SHP77 (cell line): ENCODE measurements around the gene ELP4.

Experiments
- DNase-seq, 2 experiments: peaks; one replicate each; lab custom pipeline; 2025; lab: John Stamatoyannopoulos, UW

ELP4 gene

DNA sequence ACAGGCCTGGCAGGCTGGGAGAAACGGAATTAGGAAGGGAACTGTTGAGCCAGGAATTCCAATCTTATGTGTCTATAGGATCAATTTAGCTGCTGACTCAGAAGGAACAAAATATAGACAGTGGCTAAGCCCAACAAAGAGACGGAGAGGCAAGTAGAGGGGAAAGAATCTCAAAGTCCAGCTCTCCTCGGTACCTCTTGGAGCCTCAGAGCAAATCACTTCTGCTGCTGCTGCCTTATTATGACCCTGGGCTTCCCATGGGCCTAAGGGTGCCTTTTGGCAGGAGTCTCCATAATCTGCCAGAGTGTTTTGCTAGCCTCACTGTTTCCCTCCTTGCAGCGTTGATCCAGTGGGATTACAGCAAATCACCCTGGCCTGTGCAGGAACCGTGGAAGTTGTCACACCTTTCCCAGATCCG lies 269.8 kb downstream of the ELP4 start:
- no peak for DNase-seq

DNA sequence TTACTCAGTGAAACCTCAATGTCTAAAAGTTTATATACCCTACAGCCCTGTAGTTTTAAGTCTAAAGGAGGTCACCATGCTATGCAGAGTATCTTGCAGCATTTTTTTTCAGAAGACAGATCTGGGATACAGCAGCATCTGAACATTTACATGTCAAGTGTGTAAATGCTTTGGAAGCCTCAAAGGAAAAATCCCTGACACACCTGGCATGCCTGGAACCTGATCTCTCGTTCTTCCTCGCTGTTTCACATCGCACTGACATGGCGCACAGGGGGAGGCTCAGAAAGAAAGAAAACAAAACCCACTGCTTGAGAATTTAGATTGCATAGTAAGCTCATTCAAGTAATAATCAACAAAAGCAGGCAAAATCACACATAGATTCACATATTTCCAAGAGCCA lies 270.5 kb downstream of the ELP4 start:
- DNase-seq: no peak

GRCh38 chr11:31780480-31780971 lies 271.0 kb downstream of the ELP4 start:
- DNase-seq: no peak

DNA sequence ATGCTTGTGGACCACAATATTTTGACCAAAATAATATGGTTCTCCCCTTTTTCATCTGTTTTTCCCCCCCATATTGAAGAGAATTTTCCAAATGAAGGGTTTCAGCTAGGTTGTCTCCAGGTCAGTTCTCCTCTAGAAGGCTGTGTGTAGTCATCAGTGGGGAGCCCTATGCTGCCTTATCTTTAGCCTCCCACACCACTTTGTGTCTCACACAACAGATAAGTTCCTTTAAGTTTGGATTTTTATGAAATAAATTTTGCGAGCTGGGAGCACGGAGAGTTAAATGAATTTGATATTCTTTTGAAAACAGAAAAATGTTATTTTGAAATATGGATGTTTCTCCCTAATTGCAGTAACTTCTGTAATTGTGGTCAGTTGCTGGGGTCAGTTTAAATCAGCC lies 272.7 kb downstream of the ELP4 start:
- no peak for DNase-seq

GRCh38 chr11:31783252-31783651 lies 273.7 kb downstream of the ELP4 start:
- no peak for DNase-seq

- no peak for DNase-seq
Measured at GRCh38 chr11:31784611-31785010, 275.0 kb downstream of the ELP4 start.

DNA sequence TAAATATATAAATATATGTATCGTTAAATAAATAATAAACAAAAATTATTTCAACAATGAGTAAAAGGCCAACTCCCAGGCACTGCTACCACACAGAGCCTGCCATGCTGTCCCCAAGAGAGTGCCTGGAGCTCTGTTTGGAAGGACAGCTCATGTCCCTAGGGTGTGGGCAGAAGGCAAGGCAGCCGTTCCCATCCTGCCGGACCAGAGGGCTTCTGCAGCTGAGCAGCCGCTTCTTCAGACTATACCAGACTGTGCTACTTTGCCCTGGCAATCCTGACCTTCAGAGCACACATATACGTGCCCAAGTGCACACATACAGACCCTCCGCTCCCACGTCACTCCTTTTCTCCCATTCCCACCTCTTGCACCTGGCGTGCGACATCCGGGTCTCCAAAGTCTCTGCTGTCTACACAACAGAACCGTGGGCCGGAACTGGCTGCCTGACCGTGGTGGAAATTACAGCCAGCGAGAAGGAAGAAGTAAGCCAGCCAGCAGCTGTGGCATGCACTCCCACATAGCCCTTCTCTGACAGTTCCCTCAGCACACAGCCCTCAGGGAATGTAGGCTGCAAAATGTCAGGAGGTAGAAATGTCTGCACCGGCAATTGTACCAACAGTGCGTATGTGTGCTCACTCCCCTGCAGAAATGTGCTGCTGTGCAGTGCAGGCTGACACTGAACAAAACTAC lies 277.6 kb downstream of the ELP4 start:
- no peak for DNase-seq

DNA sequence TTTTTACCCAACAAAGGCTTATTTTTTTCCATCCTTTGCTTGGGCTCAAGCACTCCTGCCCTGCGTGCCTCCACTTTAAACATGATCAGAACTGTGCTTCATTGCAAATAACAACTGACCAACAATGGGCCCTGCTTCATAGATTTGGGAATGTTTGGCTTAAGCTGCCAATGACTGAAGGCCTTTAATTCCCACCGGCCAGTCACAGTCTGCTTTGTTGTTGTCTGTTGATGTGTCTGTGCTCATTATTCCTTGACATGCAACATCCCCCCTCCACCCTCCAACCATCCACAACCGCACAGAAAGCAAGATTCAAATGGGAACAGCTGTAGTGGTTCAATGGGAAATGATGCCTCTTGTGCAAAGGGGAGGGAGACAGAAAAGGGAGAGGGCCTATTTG lies 278.5 kb downstream of the ELP4 start:
- DNase-seq: no peak

DNA sequence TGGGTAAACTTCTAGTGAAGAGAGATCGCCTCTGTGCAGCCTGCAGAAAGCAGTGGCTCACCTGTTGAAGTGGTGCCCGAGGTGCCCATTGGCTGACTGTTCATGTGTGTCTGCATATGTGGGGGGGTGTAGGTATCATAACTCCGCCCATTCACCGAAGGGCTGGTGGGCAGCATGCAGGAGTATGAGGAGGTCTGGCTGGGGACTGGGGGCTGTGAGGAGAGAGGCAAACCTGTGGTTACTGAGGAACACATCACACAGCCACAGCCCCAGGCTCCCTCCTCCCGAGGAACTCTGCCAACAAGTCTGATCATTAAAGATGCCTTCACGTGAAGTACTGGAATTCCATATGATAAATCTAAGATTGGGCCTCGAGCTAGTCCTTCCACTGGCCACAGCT lies 281.1 kb downstream of the ELP4 start:
- no peak for DNase-seq

DNA sequence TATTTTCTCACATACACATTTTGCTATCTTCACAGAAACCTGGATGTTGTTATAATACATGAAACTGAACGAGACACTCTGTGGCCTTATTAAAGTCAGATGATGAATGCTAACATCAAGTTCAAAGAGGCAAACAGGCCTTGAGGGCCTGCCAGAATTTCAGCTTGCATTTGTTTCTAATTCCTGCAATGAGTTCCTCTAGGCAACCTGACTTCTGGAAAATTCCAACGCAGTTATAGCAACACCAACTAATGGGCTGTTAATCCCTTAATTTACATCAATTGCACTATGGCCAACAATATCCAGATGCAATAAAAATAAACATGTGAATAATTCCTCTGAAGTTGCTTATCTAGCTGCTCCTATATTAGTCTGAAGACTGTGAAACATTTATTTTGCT lies 282.5 kb downstream of the ELP4 start:
- no peak for DNase-seq

DNA sequence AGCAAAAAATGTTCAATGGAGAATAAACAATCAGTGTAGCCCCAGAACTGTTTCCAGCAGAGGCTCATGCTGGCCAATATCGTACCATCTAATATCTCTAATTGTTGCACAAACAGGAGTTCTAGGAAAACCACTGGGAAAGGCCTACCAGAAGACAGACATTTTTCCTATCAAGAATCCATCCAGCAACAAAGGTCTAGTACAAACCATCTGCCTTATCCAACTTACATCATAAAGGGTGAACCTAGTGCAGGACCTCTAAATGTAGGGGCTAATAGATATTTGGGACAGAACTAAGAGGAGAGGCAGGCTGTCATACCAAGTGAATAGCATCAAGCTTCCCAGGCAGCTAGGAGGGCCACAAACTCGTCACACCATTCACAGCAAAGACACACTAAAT lies 282.9 kb downstream of the ELP4 start:
- no peak for DNase-seq

DNA sequence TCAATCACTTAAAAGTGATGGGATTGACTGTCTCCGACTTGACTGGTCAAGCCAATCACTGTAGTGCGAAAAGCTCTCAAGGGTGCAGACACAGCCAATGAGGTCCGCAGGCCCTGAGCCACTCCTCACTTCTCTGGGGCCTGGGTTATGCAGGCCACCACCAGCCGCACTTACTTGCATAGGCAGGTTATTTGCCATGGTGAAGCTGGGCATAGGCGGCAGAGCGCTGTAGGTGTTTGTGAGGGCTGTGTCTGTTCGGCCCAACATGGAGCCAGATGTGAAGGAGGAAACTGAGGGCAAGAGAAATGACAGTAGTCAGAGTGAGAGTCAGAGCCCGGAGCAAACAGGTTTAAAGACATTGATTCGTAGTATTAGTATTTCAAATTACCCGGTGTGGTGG lies 283.7 kb downstream of the ELP4 start:
- no peak for DNase-seq

- no peak for DNase-seq
Measured at GRCh38 chr11:31794548-31794947, 285.0 kb downstream of the ELP4 start.

DNA sequence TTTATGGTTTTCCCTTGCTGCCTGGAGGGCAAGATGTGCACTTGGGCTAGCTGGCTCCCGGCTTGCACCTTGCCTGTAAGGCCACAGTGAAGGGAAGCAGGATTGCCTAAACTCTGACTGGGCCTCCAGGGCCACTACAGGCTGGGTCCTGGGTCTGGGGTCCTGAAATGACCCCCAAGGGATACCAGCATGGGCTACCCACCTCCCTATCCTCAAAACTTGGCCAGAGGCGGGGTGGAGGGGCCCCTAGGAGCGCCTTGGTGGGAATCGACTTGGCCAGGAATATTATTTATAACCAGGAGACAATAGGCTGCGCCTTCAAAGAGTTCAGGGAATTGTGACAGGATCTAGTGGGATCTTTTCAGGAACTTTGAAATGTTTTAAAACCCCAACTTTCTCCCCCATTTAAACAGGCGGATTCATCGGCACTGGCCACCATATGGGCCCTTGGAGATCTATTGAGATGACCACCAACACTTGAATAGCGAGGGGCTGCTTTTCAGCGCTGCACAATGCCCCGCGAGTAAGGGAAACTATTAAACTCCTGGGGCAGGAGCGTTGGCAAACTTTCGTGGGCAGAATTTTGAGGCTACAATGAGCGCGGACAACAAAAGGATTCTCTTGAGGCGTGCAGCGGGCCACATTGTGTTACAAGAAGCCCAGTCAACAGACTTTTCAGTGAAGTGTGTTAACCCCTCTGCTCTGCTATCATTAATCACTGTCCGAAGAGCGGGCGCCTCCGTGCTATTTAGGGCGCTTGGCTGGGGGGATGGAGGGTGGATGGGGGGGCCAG lies 286.3 kb downstream of the ELP4 start:
- no peak for DNase-seq

GRCh38 chr11:31796499-31797189 lies 287.1 kb downstream of the ELP4 start:
- no peak for DNase-seq

DNA sequence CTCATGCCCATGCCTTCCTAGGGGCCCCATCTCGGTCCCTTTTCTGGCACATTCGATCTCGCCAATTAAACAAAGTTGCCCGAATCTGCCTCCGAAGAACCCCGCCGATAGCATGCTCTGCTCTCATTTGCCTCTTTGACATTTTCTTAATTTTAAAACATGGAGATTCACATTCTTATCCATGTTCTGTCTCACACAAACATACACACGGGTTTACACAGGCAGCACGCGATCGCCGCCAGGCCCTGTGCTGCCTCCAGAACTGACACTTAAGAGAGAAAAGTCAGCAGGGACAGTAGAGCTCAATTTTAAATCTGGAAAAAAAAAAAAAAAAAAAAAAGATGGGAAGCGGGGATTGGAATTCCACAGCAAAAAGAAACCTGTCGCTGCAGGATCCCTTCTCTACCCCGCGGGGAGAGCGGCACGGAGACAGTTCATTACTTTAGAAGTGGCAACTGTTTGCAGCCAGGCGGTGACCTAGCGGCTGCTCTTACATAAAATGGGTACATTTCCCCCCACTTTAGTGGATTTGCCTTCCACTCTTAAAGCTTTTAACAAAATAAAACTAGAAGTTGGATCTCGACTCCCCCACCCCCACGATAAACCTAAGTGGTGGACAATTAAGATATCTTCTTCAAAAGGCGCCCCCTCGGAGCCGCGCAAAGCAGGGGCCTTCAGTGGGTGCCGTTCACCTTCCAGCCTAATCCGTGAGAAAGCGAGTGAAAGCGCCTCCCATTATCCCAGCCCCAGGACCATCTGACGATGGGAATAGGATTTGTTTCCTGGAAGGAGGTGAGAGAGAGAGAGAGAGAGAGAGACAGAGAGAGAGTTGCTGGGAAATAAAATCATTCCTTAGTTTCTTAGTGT lies 287.9 kb downstream of the ELP4 start:
- no peak for DNase-seq

DNA sequence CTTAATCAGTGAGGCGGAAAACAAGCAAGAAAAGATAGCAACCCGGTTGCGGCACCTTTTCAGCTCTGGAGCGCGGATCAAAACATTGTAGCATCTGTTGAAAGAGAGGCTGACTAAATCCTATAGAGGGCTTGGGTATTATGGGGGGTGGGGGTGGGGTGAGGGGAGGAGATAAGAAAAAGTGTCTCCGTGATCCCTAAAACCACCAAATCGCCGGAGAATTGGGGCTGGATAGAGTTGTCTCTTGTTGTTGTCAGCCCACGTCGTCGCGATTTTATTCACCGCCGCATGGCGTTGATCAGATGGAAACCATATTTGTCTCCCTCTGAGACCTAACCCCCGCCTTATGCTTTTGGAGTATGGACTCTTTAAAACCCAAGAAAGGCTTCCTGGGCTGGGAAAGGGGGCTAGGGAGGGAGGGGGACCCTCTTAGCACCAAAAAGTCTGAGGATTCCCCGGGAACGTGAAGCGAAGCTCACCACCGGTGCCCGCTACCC lies 288.5 kb downstream of the ELP4 start:
- DNase-seq: no peak

GRCh38 chr11:31798554-31799434 lies 289.2 kb downstream of the ELP4 start:
- DNase-seq: no peak

DNA sequence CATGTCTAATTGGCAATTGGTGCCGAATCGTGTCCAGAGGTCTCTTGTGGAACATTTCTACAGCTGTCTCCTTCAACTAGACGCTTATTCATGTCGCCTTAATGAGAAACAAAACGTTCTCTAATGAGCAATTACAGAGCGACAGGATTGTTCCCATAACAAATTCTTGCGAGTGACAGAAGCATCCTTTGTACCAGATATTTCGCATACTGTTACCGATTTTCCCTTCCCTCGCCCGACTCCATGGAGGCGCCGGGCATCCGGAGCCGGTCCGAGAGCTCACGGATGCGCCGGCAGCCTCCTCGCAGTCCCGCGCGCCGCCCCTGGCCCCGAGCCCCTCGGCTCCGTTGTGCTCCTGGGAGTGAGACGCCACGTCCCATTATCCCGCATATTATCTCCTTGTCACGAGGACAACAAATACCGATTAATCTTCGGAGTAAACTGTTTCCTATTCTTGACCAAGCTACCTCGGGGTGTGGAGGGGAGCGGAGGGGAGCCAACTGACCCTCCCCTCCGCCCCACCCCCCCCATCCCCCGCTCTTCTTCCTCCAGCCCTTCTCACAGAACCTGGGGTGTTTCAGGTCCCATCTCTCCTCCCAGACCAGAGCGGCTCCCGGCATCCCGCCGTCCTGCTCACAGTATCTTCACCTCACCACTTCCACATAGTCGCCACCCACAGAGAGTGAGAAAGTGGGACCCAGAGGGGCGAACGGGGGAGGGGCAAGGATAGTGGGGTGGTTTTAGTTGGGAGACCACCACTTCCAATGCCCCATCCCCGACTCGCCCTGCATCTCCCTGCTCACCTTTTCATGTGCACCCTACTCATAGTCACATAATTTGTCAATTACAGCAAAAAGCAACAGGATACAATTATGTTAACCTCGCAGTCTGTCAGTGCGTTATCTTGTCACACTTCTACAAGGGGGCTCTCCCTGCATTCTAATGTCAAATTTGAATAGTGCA lies 290.1 kb downstream of the ELP4 start:
- DNase-seq: no peak
